Measurements from ENCODE around the gene CSDE1. TPM values are rescaled to one million over a fixed set of nuclear protein-coding genes. Genes with fewer than 3 reads are reported as not detected.

The CSDE1 gene
- polyA plus RNA-seq, 3 donors = 177 to 324 (median 251) TPM

GRCh38 chr1:114696810-114697209 lies 61.0 kb downstream of the CSDE1 start:
- no peak overlapping the region for H3K4me3 ChIP-seq (replicated peaks in 1 of 3; ENCODE audit: low read depth in 2 of 3, low read length in 3 of 3)
- H4K20me1 ChIP-seq (ENCODE audit: insufficient read depth, low read length) = no peaks in the 10 kb centered on the region
- H3K4me3 Mint-ChIP-seq = no peak overlapping the region
- H3K27ac Mint-ChIP-seq = no peak overlapping the region
- no peaks in the 10 kb centered on the region for H3K9me3 ChIP-seq (replicated peaks in 1 of 2; ENCODE audit: control insufficient read depth in 1 of 2, insufficient read depth in 1 of 2, low read length in 2 of 2)
- no peaks in the 10 kb centered on the region for H3K4me1 ChIP-seq (ENCODE audit: control insufficient read depth in 1 of 2, insufficient read depth in 2 of 2, low read length in 2 of 2)
- H3K36me3 ChIP-seq (replicated peaks in 1 of 2; ENCODE audit: control insufficient read depth in 1 of 2, insufficient read depth in 2 of 2, low read length in 2 of 2) = no peaks in the 10 kb centered on the region
- H3K79me2 ChIP-seq (ENCODE audit: insufficient read depth, low read length) = no peaks in the 10 kb centered on the region
- H3K9ac ChIP-seq (ENCODE audit: insufficient read depth, low read length, poor library complexity, severe bottlenecking) = no peak overlapping the region
- H3K27me3 ChIP-seq (ENCODE audit: control insufficient read depth in 2 of 2, insufficient read depth in 2 of 2, low read length in 2 of 2) = no peaks in the 10 kb centered on the region
- intact Hi-C loops (cut with micrococcal nuclease) = no loop called here
- peaks cover 2% of the 10 kb centered on the region for H3K4me1 Mint-ChIP-seq
- H3K27ac ChIP-seq (ENCODE audit: low read depth in 1 of 2, low read length in 2 of 2) = no peak overlapping the region
- H3K36me3 Mint-ChIP-seq = no peaks in the 10 kb centered on the region
- H2AFZ ChIP-seq (ENCODE audit: insufficient read depth, low read depth, low read length, poor library complexity, severe bottlenecking) = no peak overlapping the region
- no peak overlapping the region for H3K4me2 ChIP-seq (replicated peaks; ENCODE audit: extremely low read depth, low read length, poor library complexity, severe bottlenecking)
- peaks cover 0 to 1% (median 0%) of the 10 kb centered on the region in 7 donors for H3K9me3 Mint-ChIP-seq
- peaks cover 4 to 14% (median 10%) of the 10 kb centered on the region in 3 donors for H3K27me3 Mint-ChIP-seq (ENCODE audit: low read depth in 3 of 3)
- no peak for TF ChIP-seq CTCF (IDR thresholded peaks at IDR 0.05)
- no peak for DNase-seq

GRCh38 chr1:114695430-114696058 lies 62.2 kb downstream of the CSDE1 start, which contains the start of gene AMPD1:
TSS of gene AMPD1 (minus strand) at chr1:114695546. CDS start at chr1:114695471, 75 bp downstream.
- no peak for DNase-seq
- Mint-ChIP-seq H3K27me3 (ENCODE audit: low read depth in 3 of 3) (peaks cover 5 to 11% (median 10%) of the 10 kb centered on the region in 3 donors), H3K36me3 (no peaks in the 10 kb centered on the region), H3K4me1 (peaks cover 2% of the 10 kb centered on the region), H3K9me3 (peaks cover 0 to 1% (median 0%) of the 10 kb centered on the region in 7 donors), H3K27ac (no peak within 1 kb of the TSS), H3K4me3 (no peak within 1 kb of the TSS)
- TF ChIP-seq CTCF (IDR thresholded peaks at IDR 0.05) = no peak
- H3K27ac ChIP-seq (ENCODE audit: low read depth in 1 of 2, low read length in 2 of 2) = no peak within 1 kb of the TSS
- H3K79me2 ChIP-seq (ENCODE audit: insufficient read depth, low read length) = no peaks in the 10 kb centered on the region
- WGBS (ENCODE audit: insufficient coverage) = 83% methylated on average over 2 of the region's 6 CpGs
- intact Hi-C loops (cut with micrococcal nuclease) = no loop called here
- no peak within 1 kb of the TSS for H2AFZ ChIP-seq (ENCODE audit: insufficient read depth, low read depth, low read length, poor library complexity, severe bottlenecking)
- no peaks in the 10 kb centered on the region for H3K9me3 ChIP-seq (replicated peaks in 1 of 2; ENCODE audit: control insufficient read depth in 1 of 2, insufficient read depth in 1 of 2, low read length in 2 of 2)
- H4K20me1 ChIP-seq (ENCODE audit: insufficient read depth, low read length) = no peaks in the 10 kb centered on the region
- no peak within 1 kb of the TSS for H3K4me2 ChIP-seq (replicated peaks; ENCODE audit: extremely low read depth, low read length, poor library complexity, severe bottlenecking)
- no peaks in the 10 kb centered on the region for H3K36me3 ChIP-seq (replicated peaks in 1 of 2; ENCODE audit: control insufficient read depth in 1 of 2, insufficient read depth in 2 of 2, low read length in 2 of 2)
- no peaks in the 10 kb centered on the region for H3K4me1 ChIP-seq (ENCODE audit: control insufficient read depth in 1 of 2, insufficient read depth in 2 of 2, low read length in 2 of 2)
- H3K27me3 ChIP-seq (ENCODE audit: control insufficient read depth in 2 of 2, insufficient read depth in 2 of 2, low read length in 2 of 2) = no peaks in the 10 kb centered on the region
- no peak within 1 kb of the TSS for H3K9ac ChIP-seq (ENCODE audit: insufficient read depth, low read length, poor library complexity, severe bottlenecking)
- no peak within 1 kb of the TSS for H3K4me3 ChIP-seq (replicated peaks in 1 of 3; ENCODE audit: low read depth in 2 of 3, low read length in 3 of 3)

Measured in CD14-positive monocyte (primary cell).